Skeletal muscle tissue (tissue), 4 donors: ENCODE measurements around the gene SSC5D. TPM values are rescaled to one million over a fixed set of nuclear protein-coding genes. Genes with fewer than 3 reads are reported as not detected.
A peak's percentile ranks its signal among the peaks of the same experiment; 100 is the strongest.

Experiments used
- H3K27ac ChIP-seq: one replicate; pipeline ENCODE4 v1.7.0; 2013; ENCODE audit warnings: mild to moderate bottlenecking, low read depth, low read length, inconsistent platforms
- H3K27me3 ChIP-seq, 3 donors: one replicate each; pipeline ENCODE4 v1.7.0; 2013; ENCODE audit warnings: low read length in 3 of 3; ENCODE audit not compliant: control insufficient read depth in 3 of 3, insufficient read depth in 3 of 3
- H3K36me3 ChIP-seq, 3 donors: one replicate each; pipeline ENCODE4 v1.7.0; 2013; ENCODE audit warnings: low read length in 3 of 3; ENCODE audit not compliant: control insufficient read depth in 3 of 3, insufficient read depth in 3 of 3
- H3K4me1 ChIP-seq, 3 donors: one replicate each; pipeline ENCODE4 v1.7.0; 2013; ENCODE audit warnings: low read length in 3 of 3, mild to moderate bottlenecking in 3 of 3; ENCODE audit not compliant: control insufficient read depth in 3 of 3, insufficient read depth in 3 of 3
- H3K4me3 ChIP-seq, 3 donors: one replicate each; pipeline ENCODE4 v1.7.0; 2013; ENCODE audit warnings: low read length in 3 of 3
- H3K9ac ChIP-seq, 3 donors: one replicate each; pipeline ENCODE4 v1.7.0; 2013; ENCODE audit warnings: low read length in 3 of 3, mild to moderate bottlenecking in 3 of 3, moderate library complexity in 2 of 3, low read depth in 1 of 3
- H3K9me3 ChIP-seq, 3 donors: one replicate each; pipeline ENCODE4 v1.7.0; 2013; ENCODE audit warnings: low read length in 3 of 3; ENCODE audit not compliant: control insufficient read depth in 3 of 3
- total RNA-seq: library from RNA; depleted of rRNA; stranded (reverse); fragments of >200 nt; gene quantifications from one replicate; pipeline ENCODE4 v1.2.3, GENCODE V29; 2014
- donor health status: Osteomylitis.

Gene SSC5D
- total RNA-seq, 1 donor from 2014 or later, result 17.7 TPM

DNA sequence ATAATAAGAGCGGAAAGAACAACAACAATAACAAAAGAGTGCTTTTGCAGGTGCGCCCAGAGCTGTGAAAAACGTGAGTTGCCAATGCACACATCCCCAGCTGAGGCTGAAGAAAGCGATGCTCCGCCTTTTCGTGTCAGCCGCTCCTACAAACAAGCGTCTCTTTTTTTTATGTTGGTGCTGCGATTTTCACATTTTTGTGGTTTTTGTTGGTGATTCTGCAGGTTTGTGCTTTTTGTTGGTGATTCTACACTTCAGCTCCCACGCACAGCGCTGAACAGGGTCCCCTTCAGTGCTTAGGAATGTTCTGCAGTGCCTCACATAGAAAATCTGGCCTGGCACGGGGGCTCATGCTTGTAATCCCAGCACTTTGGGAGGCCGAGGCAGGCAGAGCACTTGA is 64.4 kb downstream of the SSC5D start:
- Histone ChIP-seq H3K36me3 (no peaks in the 10 kb centered on the region), H3K4me3 (no peak overlapping the region), H3K9me3 (no peaks in the 10 kb centered on the region), H3K4me1 (peaks cover 32 to 54% (median 46%) of the 10 kb centered on the region in 3 donors), H3K9ac (peak overlapping the region in 1 of 3 donors; percentile 45), H3K27me3 (no peaks in the 10 kb centered on the region), H3K27ac (no peak overlapping the region)

GRCh38 chr19:55553217-55554182 is 65.3 kb downstream of the SSC5D start:
- no peaks in the 10 kb centered on the region for H3K9me3 ChIP-seq
- H3K27me3 ChIP-seq, result no peaks in the 10 kb centered on the region
- H3K9ac ChIP-seq, result peak overlapping the region in 1 of 3 donors; percentile 41
- H3K4me1 ChIP-seq, result peaks cover 26 to 52% (median 42%) of the 10 kb centered on the region in 3 donors
- peak overlapping the region in 1 of 3 donors; percentile 41 for H3K4me3 ChIP-seq
- no peaks in the 10 kb centered on the region for H3K36me3 ChIP-seq
- H3K27ac ChIP-seq, result peak overlapping the region; percentile 56

DNA sequence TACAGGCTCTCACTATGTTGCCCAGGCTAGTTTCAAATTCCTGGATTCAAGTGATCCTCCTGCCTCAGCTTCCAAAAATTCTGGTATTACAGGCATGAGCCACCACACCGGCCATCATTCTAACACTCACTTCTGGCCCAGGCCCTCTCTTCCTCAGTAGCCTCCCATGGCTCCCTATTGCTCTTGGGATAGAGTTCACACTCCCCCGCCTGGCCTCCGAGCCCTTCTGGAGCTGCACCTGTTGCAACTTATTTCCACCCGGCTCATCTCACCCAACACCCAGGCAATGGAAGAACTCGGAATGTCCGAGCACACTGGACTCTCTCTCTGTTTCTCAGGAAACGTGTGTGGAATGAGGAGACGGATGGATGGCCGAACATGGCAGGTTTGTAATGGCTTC is 66.1 kb downstream of the SSC5D start:
- Histone ChIP-seq H3K36me3 (no peaks in the 10 kb centered on the region), H3K27ac (peak overlapping the region; percentile 56), H3K4me1 (peaks cover 25 to 51% (median 41%) of the 10 kb centered on the region in 3 donors), H3K9ac (peak overlapping the region; percentile 54 to 79 (median 65)), H3K4me3 (peak overlapping the region in 1 of 3 donors; percentile 41), H3K9me3 (no peaks in the 10 kb centered on the region), H3K27me3 (no peaks in the 10 kb centered on the region)

- H3K36me3 ChIP-seq, result no peaks in the 10 kb centered on the region
- H3K4me1 ChIP-seq, result peaks cover 22 to 47% (median 38%) of the 10 kb centered on the region in 3 donors
- H3K4me3 ChIP-seq, result peak overlapping the region in 2 of 3 donors; percentile 15 to 70
- H3K9ac ChIP-seq, result peak overlapping the region; percentile 54 to 79 (median 65)
- peak overlapping the region; percentile 56 for H3K27ac ChIP-seq
- H3K27me3 ChIP-seq, result no peaks in the 10 kb centered on the region
- no peaks in the 10 kb centered on the region for H3K9me3 ChIP-seq
Measured at GRCh38 chr19:55554741-55555152, 66.5 kb downstream of the SSC5D start.

DNA sequence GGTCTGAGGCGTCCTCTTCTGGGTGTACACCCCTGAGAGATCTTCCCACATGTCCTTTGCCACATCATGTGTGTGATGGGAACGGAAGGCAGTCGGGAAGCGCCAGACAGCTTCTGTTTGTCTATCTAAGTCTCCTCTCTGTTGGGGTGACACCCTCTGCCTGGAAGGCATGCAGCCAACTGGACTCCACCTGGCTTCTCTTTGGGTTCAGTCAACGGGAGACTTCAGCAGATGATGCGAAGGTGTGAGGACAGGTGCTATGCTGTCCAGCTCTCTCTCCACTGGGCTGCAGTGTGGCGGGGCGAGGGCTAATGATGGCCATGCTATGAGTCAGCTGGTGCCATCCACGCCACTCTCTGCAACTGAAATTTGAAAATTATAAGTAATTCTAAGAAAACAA is 71.4 kb downstream of the SSC5D start:
- no peaks in the 10 kb centered on the region for H3K27me3 ChIP-seq
- H3K4me1 ChIP-seq, result peaks cover 14 to 30% (median 23%) of the 10 kb centered on the region in 3 donors
- no peaks in the 10 kb centered on the region for H3K9me3 ChIP-seq
- no peak overlapping the region for H3K9ac ChIP-seq
- H3K27ac ChIP-seq, result no peak overlapping the region
- H3K4me3 ChIP-seq, result no peak overlapping the region
- H3K36me3 ChIP-seq, result no peaks in the 10 kb centered on the region

- Histone ChIP-seq H3K4me1 (peaks cover 6 to 14% (median 10%) of the 10 kb centered on the region in 3 donors), H3K36me3 (no peaks in the 10 kb centered on the region), H3K9ac (peak overlapping the region; percentile 51 to 87 (median 64)), H3K9me3 (no peaks in the 10 kb centered on the region), H3K27me3 (no peaks in the 10 kb centered on the region), H3K4me3 (peak overlapping the region in 1 of 3 donors; percentile 45), H3K27ac (peak overlapping the region; percentile 90)
Measured at GRCh38 chr19:55563261-55563690, 75.0 kb downstream of the SSC5D start.

- peak overlapping the region in 1 of 3 donors; percentile 47 for H3K9ac ChIP-seq
- no peaks in the 10 kb centered on the region for H3K9me3 ChIP-seq
Measured at GRCh38 chr19:55566823-55567222, 78.6 kb downstream of the SSC5D start.

GRCh38 chr19:55567708-55568328 is 79.6 kb downstream of the SSC5D start:
- Histone ChIP-seq H3K9ac (no peak overlapping the region), H3K27ac (no peak overlapping the region), H3K36me3 (no peaks in the 10 kb centered on the region), H3K9me3 (no peaks in the 10 kb centered on the region), H3K27me3 (no peaks in the 10 kb centered on the region), H3K4me3 (no peak overlapping the region), H3K4me1 (peaks cover 6 to 10% (median 9%) of the 10 kb centered on the region in 3 donors)

More at GRCh38 chr19:55566823-55567222, 78.6 kb downstream of the SSC5D start:
- Histone ChIP-seq H3K27ac (no peak overlapping the region), H3K4me3 (no peak overlapping the region), H3K4me1 (peaks cover 6 to 11% (median 10%) of the 10 kb centered on the region in 3 donors), H3K27me3 (no peaks in the 10 kb centered on the region), H3K36me3 (no peaks in the 10 kb centered on the region)
